Measurements from ENCODE around the gene SLAMF7.

SLAMF7 gene

DNA sequence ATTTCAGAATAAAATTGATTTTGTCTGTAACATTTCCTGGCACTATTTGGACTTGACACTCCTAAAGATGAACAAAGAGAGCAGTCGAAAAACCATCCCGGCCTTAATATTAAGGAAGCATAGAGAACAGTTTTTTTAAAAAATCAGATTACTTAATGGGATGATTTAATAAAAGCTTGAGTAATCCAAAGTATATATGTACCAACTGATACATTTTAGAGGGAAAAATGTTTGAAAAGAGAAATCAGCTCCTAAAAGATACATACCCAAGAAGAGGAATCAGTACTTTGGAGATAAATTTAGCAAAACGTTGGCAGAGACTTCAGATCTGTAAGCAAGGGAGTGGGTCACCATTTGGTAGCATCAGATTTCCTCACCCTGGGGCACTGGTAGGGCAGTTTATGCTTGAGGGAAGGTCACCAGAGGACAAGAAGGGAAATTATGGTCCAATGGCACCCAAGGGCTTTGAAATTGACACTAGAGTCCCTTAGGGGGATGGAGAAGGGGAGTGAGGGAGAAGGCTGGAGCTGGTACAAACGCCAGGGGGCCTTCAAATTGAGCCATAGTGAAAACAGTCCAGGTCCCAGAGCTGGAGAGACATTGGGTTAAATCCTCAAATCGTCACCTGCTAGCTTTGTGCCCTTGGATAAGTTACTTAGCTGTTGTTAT, 5.9 kb downstream of the SLAMF7 start:
- in situ Hi-C loops (cut with MboI; ENCODE audit: low sequenced_read_pairs) = no loop called here

DNA sequence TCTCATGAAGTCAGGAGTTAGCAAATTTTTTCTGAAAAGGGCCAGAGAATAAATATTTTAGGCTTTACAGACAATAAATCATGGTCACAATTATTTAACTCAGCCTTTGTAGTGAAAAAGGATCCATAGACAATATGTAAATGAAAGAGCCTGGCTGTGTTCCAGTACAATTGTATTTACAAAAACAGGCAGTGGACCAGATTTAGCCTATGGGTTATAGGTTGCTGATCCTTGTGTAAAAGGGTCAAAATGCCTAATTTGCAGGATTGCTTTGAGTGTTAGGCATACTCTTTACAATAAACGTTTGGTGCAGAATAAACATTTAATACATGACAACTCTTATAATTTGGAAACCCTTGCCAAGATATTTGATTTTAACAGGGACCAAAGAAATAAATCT, 6.5 kb downstream of the SLAMF7 start:
- in situ Hi-C loops (cut with MboI; ENCODE audit: low sequenced_read_pairs) = no loop called here

DNA sequence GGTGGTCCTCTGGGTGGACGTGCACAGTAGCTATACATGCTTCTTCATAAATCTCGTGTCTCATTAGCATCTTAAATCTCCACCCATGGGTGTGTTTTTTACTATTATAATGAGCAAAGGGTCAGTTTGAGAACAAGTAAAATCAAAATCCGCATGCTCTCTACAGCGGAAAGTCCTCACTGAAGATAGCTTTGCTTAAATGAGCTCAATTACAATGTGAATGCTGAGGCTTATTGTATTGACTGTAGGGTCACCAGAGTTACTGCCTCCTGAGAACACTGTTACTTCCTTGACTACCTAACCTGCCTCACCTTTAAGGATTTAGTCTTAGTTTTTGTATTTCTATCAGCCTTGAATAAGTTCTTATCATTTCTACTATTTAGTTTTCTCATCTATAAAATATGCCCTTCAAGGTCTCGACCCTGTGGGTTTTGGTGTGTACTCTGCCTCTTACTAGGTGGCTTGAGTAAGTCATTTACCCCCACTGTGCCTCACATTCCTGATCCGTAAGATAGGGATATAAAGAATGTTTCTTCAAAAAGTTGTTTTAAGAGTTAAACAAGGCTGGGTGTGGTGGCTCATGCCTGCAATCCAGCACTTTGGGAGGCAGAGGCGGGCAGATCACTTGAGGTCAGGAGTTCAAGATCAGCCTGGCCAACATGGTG, 7.9 kb downstream of the SLAMF7 start:
- in situ Hi-C loops (cut with MboI; ENCODE audit: low sequenced_read_pairs) = no loop called here

DNA sequence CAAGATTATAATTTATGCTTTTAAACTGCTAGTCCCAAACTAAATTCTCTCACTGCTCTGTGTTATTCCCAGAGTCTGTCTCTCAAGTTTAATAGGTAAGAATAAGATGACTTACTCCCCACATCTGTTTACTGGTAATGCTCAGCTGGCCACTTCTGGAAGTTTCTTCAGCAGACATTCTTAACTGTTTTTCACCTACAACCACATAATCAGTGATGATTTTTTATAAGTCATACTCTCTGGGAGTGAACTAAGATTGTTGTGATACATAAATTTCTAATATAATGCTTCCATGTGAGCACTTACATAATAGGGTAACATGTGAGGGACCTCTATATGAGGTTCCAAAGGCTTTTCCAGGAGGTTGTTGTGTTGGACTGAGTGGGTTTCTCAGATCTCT, 8.7 kb downstream of the SLAMF7 start:
- in situ Hi-C loops (cut with MboI; ENCODE audit: low sequenced_read_pairs) = no loop called here

DNA sequence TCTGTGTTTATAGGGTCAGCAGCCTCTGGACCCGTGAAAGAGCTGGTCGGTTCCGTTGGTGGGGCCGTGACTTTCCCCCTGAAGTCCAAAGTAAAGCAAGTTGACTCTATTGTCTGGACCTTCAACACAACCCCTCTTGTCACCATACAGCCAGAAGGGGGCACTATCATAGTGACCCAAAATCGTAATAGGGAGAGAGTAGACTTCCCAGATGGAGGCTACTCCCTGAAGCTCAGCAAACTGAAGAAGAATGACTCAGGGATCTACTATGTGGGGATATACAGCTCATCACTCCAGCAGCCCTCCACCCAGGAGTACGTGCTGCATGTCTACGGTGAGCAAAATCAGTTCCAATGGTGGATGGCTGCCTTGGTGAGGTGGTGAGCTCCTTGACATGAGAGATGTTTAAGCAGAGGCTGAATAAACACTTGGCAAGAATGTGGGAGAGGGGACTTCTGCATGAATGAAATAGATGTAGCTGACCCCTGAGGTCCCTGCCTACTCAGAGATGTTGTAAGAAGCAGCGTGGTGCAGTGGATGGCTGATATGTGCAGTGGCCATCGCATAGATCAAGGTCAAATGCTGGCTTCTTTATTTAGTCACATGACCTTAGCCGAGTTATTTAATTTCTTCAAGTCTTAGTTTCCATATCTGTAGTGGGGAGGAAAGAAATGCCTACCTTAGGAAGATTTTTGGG, 9.3 kb downstream of the SLAMF7 start:
- in situ Hi-C loops (cut with MboI; ENCODE audit: low sequenced_read_pairs) = no loop called here

DNA sequence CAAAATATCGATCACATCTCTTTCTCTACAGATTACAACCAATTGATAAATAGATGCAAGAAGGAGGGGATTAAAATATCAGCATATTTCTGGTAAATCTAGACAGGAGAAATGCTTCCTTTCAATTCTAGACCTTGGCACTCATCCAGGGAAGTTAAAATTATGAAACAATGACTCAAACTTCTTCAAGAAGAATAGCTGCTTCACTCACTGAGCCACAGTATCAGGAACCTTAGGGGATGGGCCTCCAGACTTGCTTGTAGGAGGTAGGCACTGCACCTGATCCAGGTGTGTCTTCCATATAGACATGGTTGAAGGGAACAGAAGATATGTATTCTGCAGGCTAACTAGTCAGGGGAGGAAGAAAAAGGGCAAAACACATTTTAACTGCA, 9.8 kb downstream of the SLAMF7 start:
- in situ Hi-C loops (cut with MboI; ENCODE audit: low sequenced_read_pairs) = no loop called here

DNA sequence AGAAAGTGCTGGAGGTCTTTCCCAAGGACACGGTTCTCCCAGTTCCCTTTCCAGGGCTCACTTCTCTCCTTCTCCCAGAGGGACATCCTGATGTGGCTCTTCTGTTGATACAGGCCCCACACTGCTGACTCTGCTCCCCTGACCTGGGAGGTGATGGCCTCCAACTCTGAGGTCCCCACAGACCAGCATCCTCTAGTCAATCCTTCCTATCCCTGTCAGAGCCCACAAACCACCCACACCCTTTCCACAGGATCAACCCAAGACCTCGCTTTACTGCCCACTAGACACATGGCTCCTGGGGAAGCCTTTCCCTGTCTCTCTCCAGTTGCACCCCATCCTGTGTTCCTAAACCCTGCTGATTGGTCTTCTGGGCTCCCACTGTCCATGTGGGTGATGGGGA, 11.6 kb downstream of the SLAMF7 start:
- in situ Hi-C loops (cut with MboI; ENCODE audit: low sequenced_read_pairs) = no loop called here

DNA sequence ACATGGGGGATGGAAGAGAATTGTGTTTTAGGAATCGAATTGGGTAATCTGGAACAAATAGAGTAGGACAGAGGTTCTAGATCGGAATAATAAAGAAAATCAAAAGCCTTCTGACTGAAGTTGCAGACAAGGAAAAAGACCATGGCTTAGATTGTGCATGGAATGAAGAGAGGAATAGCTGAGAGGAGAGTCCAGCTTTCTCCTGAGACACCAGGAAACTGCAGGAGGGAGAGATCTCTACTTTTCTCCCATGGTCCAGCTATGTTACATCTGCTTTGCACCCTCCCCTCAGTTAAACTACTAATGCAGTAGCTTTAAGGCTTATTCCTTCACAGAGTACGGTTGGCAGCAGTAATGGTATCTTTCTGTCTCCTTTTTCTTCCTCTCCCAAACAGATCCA, 13.4 kb downstream of the SLAMF7 start:
- in situ Hi-C loops (cut with MboI; ENCODE audit: low sequenced_read_pairs) = no loop called here

DNA sequence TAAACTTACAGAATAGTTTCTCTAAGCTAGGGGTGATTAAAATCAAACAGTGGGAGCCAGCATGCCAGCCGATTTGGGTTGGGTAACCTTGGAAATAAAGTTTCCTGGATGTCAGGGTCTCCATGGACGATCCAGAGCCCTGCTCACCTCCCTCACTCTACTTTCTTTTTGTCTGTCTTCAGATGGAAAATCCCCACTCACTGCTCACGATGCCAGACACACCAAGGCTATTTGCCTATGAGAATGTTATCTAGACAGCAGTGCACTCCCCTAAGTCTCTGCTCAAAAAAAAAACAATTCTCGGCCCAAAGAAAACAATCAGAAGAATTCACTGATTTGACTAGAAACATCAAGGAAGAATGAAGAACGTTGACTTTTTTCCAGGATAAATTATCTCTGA, 13.9 kb downstream of the SLAMF7 start:
- in situ Hi-C loops (cut with MboI; ENCODE audit: low sequenced_read_pairs) = no loop called here

DNA sequence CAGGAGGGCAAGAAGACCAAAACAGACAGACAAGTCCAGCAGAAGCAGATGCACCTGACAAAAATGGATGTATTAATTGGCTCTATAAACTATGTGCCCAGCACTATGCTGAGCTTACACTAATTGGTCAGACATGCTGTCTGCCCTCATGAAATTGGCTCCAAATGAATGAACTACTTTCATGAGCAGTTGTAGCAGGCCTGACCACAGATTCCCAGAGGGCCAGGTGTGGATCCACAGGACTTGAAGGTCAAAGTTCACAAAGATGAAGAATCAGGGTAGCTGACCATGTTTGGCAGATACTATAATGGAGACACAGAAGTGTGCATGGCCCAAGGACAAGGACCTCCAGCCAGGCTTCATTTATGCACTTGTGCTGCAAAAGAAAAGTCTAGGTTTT, 14.5 kb downstream of the SLAMF7 start:
- in situ Hi-C loops (cut with MboI; ENCODE audit: low sequenced_read_pairs) = no loop called here

DNA sequence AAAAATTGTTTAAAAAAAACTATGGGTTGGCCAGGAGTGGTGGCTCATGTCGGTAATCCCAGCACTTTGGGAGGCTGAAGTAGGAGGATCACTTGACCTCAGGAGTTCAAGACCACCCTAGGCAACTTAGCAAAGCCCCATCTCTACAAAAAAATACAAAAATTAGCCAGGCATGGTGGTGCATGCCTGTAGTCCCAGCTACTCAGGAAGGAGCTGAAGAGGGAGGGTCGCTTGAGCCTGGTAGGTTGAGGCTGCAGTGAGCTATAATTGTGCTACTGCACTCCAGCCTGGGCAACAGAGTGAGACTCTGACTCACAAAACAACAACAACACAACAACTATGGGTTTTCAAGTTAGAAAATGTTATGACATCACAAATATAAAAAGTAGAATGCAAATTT, 16.4 kb downstream of the SLAMF7 start:
- in situ Hi-C loops (cut with MboI; ENCODE audit: low sequenced_read_pairs) = no loop called here

DNA sequence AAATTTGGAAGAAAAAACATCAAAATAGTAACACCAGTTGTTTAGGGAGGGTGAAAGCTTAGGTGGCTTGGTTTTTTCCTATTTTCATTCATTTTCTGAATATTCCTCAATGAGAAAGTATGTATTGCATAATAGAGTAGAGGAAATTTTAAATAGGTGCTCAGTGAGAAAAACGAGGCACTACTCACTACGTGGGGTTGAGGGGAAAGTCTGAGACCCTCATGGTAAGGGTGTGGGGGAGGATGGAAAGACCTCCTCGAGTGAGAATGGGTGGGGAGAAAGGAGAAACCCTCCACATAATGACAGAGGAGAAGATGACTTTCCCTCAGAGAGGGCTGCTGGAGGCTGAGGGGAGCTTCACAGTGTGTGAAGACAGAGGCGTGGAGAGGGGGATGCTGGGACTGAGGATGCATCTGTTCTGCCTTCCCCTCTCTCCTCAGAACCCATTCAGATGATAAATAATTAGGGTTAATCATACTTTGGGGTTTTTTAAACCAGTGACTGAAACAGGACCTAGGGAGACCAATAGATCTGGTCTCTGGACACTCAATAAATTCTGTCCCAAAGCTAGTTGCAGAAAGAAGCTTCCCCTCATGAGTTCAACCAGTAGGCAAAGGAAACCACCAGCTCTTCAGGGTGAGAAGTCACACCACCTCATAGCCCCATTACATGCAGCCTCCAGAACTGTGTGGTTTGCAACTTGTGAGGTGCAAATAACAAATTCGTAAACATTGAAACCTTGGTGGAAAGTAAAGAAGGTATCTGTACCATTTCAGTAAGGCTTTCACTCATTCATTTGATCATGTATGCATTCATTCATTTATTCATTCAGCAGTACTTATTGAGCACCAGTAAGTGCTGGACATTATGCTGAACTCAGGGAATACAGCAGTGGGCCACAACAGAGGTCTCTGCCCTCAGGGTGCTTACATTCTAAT, 17.1 kb downstream of the SLAMF7 start:
- in situ Hi-C loops (cut with MboI; ENCODE audit: low sequenced_read_pairs) = no loop called here

DNA sequence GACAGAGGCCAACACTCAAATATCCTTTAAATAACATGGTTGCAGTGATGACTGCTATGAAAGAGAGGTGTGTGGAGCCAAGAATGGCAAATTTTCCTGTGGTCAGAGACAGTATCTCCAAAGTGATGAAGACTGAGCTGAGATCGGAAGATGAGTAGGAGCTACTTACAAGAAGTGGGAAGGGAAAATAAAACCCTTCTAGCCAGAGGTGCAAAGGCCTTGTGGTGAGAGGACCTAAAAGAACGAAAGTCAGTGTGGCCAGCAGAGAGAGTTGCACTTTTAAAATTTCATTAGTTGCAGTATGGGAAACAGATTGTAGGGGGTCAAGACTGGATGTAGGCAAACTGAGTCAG, 17.8 kb downstream of the SLAMF7 start:
- in situ Hi-C loops (cut with MboI; ENCODE audit: low sequenced_read_pairs) = no loop called here

DNA sequence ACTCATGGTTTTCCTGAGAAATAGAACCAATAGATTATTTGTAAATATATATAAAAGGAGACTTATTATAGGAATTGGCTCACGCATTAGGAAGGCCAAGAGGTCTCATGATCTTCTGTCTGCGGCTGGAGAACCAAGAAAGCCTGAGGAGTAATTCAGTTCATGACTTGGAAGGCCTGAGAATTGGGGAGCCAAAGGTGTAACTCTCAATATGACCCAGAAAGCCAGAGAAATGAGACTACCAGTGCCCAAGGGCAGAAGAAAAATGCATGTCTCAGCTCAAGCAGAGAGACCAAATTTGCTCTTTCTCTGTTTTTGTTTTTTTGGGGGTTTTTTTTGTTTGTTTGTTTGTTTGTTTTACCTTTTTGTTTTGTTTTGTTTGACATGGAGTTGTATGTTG, 19.5 kb downstream of the SLAMF7 start:
- in situ Hi-C loops (cut with MboI; ENCODE audit: low sequenced_read_pairs) = no loop called here

DNA sequence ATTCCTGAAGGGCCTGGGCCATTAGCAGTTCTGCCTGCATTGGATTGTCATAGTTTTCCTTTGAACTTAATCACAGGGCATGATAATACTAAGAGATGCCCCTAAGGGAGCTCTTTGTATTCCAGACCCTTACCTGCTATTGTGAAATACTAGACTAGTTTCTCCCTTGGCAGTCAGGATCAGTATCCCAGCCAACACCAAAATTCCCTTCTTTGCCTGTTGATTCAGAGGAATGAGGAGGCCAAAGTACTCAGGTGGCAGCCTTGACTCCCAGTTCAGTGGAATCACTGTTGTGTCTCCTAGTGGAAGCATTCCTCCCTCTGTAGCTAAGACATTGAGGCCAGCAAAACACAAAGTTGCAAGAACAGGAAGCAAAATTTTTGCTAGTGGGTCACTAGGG, 20.7 kb downstream of the SLAMF7 start:
- in situ Hi-C loops (cut with MboI; ENCODE audit: low sequenced_read_pairs) = no loop called here

DNA sequence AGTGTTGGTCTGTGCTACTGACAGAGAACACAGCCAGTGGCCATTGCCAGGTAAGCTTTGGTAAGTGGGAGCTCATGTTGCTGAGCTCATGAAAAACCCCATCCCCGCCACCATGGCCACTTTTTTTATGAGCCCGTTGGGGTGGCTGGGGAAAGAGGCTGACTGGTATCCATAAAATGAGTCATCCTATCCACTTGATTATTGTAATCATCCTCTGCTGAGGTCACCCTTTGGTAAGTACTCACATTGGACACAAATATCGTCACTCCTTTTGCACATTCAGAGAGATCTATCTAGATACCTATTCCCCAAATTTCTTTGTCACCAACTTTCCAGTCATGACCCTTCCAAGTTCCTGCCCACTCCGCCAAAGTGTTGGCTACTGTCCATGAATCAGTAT, 22.0 kb downstream of the SLAMF7 start:
- in situ Hi-C loops (cut with MboI; ENCODE audit: low sequenced_read_pairs) = no loop called here

DNA sequence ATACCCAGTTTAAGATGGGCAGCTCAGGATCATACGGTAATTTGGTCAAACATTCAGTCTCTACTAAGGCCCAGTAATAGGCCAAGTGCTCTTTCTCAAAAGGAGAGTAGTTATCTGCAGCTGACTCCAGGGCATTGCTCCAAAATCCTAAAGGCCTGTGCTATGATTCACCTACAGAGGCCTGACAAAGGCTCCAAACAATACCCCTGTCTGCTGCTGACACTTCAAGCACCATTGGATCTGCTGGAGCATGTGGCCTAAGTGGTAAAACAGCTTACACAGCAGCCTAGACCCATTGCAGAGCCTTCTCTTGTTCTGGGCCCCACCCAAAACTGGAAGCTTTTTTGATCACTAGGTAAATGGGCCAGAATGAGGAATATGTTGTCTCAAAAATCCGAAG, 22.8 kb downstream of the SLAMF7 start:
- in situ Hi-C loops (cut with MboI; ENCODE audit: low sequenced_read_pairs) = no loop called here

DNA sequence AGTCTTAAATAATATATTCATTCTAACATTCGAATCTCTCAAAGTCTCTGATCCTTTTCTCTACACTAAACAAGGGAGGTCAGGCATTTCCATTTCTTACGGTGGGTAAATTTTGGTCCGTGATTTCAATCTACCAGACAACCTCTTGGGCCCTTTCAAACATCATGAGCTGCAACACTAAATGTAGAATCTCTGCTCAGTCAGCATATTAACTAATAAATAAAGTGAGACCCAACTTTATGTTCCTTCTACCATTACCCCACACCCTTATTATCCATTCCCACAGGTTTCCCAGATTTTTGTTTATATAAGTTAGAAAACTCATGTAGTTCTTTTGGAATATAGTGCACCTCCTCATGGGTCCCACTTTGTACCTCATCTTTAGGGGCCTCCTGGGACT, 24.9 kb downstream of the SLAMF7 start:
- in situ Hi-C loops (cut with MboI; ENCODE audit: low sequenced_read_pairs) = no loop called here

DNA sequence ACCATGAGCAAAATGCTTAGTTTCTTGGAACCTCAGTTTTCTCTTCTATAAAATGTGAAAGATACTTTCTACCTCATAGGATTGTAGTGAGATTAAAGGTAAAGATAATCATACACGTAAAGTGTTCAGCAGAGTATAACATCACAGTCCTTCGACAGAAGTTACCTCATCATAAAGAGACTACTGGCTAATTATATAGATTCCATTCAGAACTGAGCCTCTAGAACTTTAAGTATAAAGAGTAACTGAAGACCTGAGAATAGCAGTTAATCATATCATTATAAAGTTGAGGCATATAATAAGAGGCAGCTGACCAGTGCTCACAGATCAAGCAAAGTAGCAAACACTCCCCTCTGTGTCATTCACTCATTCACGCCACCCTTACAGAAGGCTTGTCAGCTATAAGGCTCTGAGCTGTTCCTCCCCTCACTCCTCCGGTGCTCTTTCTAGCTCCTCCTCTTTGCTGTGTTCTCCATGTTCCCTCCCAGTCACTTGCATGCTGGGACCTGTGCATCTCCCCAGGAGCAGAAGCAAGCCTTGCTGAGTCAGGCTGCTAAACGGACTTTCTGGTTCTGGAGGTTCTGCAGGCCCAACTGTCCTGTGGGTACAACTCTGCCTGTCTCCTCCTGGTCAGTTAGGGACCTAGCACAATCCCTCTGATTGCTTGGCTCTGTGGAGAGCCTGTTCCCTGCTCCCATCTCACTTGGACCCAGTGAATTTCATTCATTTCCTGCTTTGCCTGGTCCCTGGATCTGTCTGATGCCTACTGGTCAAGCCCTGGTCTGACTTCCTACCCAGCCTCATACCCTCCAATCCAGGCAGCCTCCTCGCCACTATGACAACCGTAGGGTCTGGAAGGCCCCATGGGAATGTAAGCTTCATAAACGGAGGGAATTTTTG, 28.6 kb downstream of the SLAMF7 start:
- in situ Hi-C loops (cut with MboI; ENCODE audit: low sequenced_read_pairs) = no loop called here

DNA sequence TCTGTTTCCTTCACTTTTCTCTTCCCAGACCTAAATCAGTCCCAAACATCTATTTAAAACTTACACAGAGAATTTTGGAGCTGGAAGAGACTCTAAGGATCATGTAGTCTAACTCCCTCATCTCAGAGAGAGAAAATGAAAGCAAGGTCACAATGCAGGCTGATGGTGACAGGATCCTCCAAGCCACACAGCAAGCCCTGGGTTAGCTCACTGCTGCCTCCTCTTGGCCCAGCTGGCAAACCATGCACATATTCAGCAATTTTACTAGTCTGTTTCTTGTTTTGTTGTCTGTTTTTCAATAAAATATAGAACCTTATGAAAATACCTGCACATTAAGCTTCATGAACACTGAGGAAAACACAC, 29.2 kb downstream of the SLAMF7 start:
- in situ Hi-C loops (cut with MboI; ENCODE audit: low sequenced_read_pairs) = no loop called here

DNA sequence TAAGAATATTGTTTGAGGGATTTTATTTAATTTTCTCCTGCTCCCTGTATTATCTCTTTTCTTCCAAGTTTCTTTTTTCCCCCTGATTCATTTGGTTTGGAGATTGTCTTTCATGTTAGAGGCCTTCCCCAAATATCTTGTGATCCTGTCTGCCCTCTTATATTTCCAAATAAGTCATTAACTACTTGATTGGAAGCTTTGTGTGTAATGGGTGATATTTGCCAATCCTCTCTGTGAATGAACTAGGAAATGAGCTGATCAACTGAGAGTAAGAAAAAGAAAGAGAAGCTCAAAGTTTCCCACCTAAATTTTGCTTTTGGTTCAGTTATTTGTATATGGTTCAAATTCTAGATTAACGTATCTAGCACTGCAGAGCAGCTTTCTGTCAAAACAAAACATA, 33.3 kb downstream of the SLAMF7 start:
- in situ Hi-C loops (cut with MboI; ENCODE audit: low sequenced_read_pairs) = no loop called here
